ENCODE data around the gene WNT9B.
"Not testable (repeated sequence)": the region's sequence is repeated elsewhere in the genome, so short reads cannot be mapped to it uniquely, and the experiment has no call there.

WNT9B gene

GRCh38 chr17:46916623-46917022, 65.2 kb downstream of the WNT9B start:
- Histone ChIP-seq H4K20me1 (ENCODE audit: insufficient read depth, low read length, poor library complexity, severe bottlenecking) (no peaks in the 10 kb centered on the region), H3K9me3 (ENCODE audit: insufficient read depth, low read depth, low read length) (no peaks in the 10 kb centered on the region), H3K79me2 (ENCODE audit: insufficient read depth, low read length) (no peaks in the 10 kb centered on the region), H3K4me1 (ENCODE audit: insufficient read depth, low read length, poor library complexity, severe bottlenecking) (peaks cover 15% of the 10 kb centered on the region), H3K9me2 (replicated peaks; ENCODE audit: low read depth, low read length) (no peaks in the 10 kb centered on the region), H3F3A (ENCODE audit: low read depth) (no peaks in the 10 kb centered on the region; the same call in 1 of the 2 replicates), H3K4me2 (ENCODE audit: low read depth, low read length, poor library complexity, severe bottlenecking) (no peak overlapping the region), H3K36me3 (ENCODE audit: insufficient read depth, low read length) (no peaks in the 10 kb centered on the region), H3K9ac (ENCODE audit: low read depth, low read length, poor library complexity, severe bottlenecking) (no peak overlapping the region), H2AFZ (ENCODE audit: low read length) (no peak overlapping the region), H3K4me3 (ENCODE audit: low read length, poor library complexity, severe bottlenecking) (no peak overlapping the region), H3K27me3 (ENCODE audit: insufficient read depth, low read length, poor library complexity, severe bottlenecking) (no peaks in the 10 kb centered on the region)
- TF ChIP-seq CTCF (conservative IDR thresholded peaks at IDR 0.05; ENCODE audit: low read length) (no peak), EZH2phosphoT487 (IDR thresholded peaks at IDR 0.05; ENCODE audit: borderline replicate concordance) (no peak)

GRCh38 chr17:46917041-46917440, 65.7 kb downstream of the WNT9B start:
- no peaks in the 10 kb centered on the region for H3K9me2 ChIP-seq (replicated peaks; ENCODE audit: low read depth, low read length)
- H3K4me3 ChIP-seq (ENCODE audit: low read length, poor library complexity, severe bottlenecking), result no peak overlapping the region
- no peaks in the 10 kb centered on the region for H3K79me2 ChIP-seq (ENCODE audit: insufficient read depth, low read length)
- no peaks in the 10 kb centered on the region for H3K27me3 ChIP-seq (ENCODE audit: insufficient read depth, low read length, poor library complexity, severe bottlenecking)
- no peak overlapping the region for H3K4me2 ChIP-seq (ENCODE audit: low read depth, low read length, poor library complexity, severe bottlenecking)
- no peaks in the 10 kb centered on the region for H3K36me3 ChIP-seq (ENCODE audit: insufficient read depth, low read length)
- peaks cover 15% of the 10 kb centered on the region for H3K4me1 ChIP-seq (ENCODE audit: insufficient read depth, low read length, poor library complexity, severe bottlenecking)
- no peak overlapping the region for H2AFZ ChIP-seq (ENCODE audit: low read length)
- H3K9me3 ChIP-seq (ENCODE audit: insufficient read depth, low read depth, low read length), result no peaks in the 10 kb centered on the region
- H4K20me1 ChIP-seq (ENCODE audit: insufficient read depth, low read length, poor library complexity, severe bottlenecking), result no peaks in the 10 kb centered on the region
- no peak for TF ChIP-seq EZH2phosphoT487 (IDR thresholded peaks at IDR 0.05; ENCODE audit: borderline replicate concordance)
- TF ChIP-seq CTCF (conservative IDR thresholded peaks at IDR 0.05; ENCODE audit: low read length), result no peak
- H3K9ac ChIP-seq (ENCODE audit: low read depth, low read length, poor library complexity, severe bottlenecking), result no peak overlapping the region
- H3F3A ChIP-seq (ENCODE audit: low read depth), result no peaks in the 10 kb centered on the region; the same call in 1 of the 2 replicates

- peaks cover 15% of the 10 kb centered on the region for H3K4me1 ChIP-seq (ENCODE audit: insufficient read depth, low read length, poor library complexity, severe bottlenecking)
- no peak overlapping the region for H3K4me2 ChIP-seq (ENCODE audit: low read depth, low read length, poor library complexity, severe bottlenecking)
- TF ChIP-seq CTCF (conservative IDR thresholded peaks at IDR 0.05; ENCODE audit: low read length) (no peak), EZH2phosphoT487 (IDR thresholded peaks at IDR 0.05; ENCODE audit: borderline replicate concordance) (no peak)
- no peaks in the 10 kb centered on the region for H3K79me2 ChIP-seq (ENCODE audit: insufficient read depth, low read length)
- H3K4me3 ChIP-seq (ENCODE audit: low read length, poor library complexity, severe bottlenecking), result no peak overlapping the region
- H4K20me1 ChIP-seq (ENCODE audit: insufficient read depth, low read length, poor library complexity, severe bottlenecking), result no peaks in the 10 kb centered on the region
- H3K27me3 ChIP-seq (ENCODE audit: insufficient read depth, low read length, poor library complexity, severe bottlenecking), result no peaks in the 10 kb centered on the region
- no peaks in the 10 kb centered on the region for H3K9me3 ChIP-seq (ENCODE audit: insufficient read depth, low read depth, low read length)
- no peak overlapping the region for H3K9ac ChIP-seq (ENCODE audit: low read depth, low read length, poor library complexity, severe bottlenecking)
- H3K36me3 ChIP-seq (ENCODE audit: insufficient read depth, low read length), result no peaks in the 10 kb centered on the region
- H2AFZ ChIP-seq (ENCODE audit: low read length), result no peak overlapping the region
- H3F3A ChIP-seq (ENCODE audit: low read depth), result peaks cover 1% of the 10 kb centered on the region; the same call in 1 of the 2 replicates
- H3K9me2 ChIP-seq (replicated peaks; ENCODE audit: low read depth, low read length), result no peaks in the 10 kb centered on the region
Measured at GRCh38 chr17:46917516-46917915, 66.1 kb downstream of the WNT9B start.

GRCh38 chr17:46921962-46922361, 70.6 kb downstream of the WNT9B start:
- Histone ChIP-seq H4K20me1 (ENCODE audit: insufficient read depth, low read length, poor library complexity, severe bottlenecking) (peaks cover 20% of the 10 kb centered on the region), H3K4me3 (ENCODE audit: low read length, poor library complexity, severe bottlenecking) (peak overlapping the region; percentile 99), H3K79me2 (ENCODE audit: insufficient read depth, low read length) (peaks cover 41% of the 10 kb centered on the region), H3K4me2 (ENCODE audit: low read depth, low read length, poor library complexity, severe bottlenecking) (peak overlapping the region; percentile 58), H3K9ac (ENCODE audit: low read depth, low read length, poor library complexity, severe bottlenecking) (peak overlapping the region; percentile 92), H3K4me1 (ENCODE audit: insufficient read depth, low read length, poor library complexity, severe bottlenecking) (peaks cover 49% of the 10 kb centered on the region)
- H3K9me2 ChIP-seq (replicated peaks; ENCODE audit: low read depth, low read length); H3F3A ChIP-seq (ENCODE audit: low read depth); H3K36me3 ChIP-seq (ENCODE audit: insufficient read depth, low read length); H3K27me3 ChIP-seq (ENCODE audit: insufficient read depth, low read length, poor library complexity, severe bottlenecking); H2AFZ ChIP-seq (ENCODE audit: low read length); H3K9me3 ChIP-seq (ENCODE audit: insufficient read depth, low read depth, low read length): not testable (repeated sequence)
